Measurements from ENCODE around the gene FBRSL1.

Gene FBRSL1

GRCh38 chr12:132486168-132486567 lies 3.8 kb upstream of the FBRSL1 start:
- no peak for DNase-seq

- no peak for DNase-seq
Measured at GRCh38 chr12:132486576-132486975, 3.4 kb upstream of the FBRSL1 start.

GRCh38 chr12:132487311-132487741 lies 2.6 kb upstream of the FBRSL1 start:
- DNase-seq: no peak

- no peak for DNase-seq
Measured at GRCh38 chr12:132488127-132489077, 1.5 kb upstream of the FBRSL1 start.

- DNase-seq: no peak
Measured at GRCh38 chr12:132489078-132489601, 811 bp upstream of the FBRSL1 start.

GRCh38 chr12:132490422-132491137 lies 629 bp downstream of the FBRSL1 start:
- DNase-seq: no peak

- DNase-seq: no peak
Measured at GRCh38 chr12:132491138-132491663, 1.2 kb downstream of the FBRSL1 start.

GRCh38 chr12:132491761-132492378 lies 1.9 kb downstream of the FBRSL1 start:
- DNase-seq: no peak

GRCh38 chr12:132492522-132492921 lies 2.6 kb downstream of the FBRSL1 start:
- no peak for DNase-seq

- DNase-seq: no peak
Measured at GRCh38 chr12:132492951-132493350, 3.0 kb downstream of the FBRSL1 start.

- DNase-seq: no peak
Measured at GRCh38 chr12:132493482-132494178, 3.7 kb downstream of the FBRSL1 start.

- no peak for DNase-seq
Measured at GRCh38 chr12:132494294-132495164, 4.6 kb downstream of the FBRSL1 start.

GRCh38 chr12:132495165-132495544 lies 5.2 kb downstream of the FBRSL1 start:
- DNase-seq: no peak

- DNase-seq: no peak
Measured at GRCh38 chr12:132495629-132496357, 5.8 kb downstream of the FBRSL1 start.

GRCh38 chr12:132496358-132496669 lies 6.4 kb downstream of the FBRSL1 start:
- no peak for DNase-seq

GRCh38 chr12:132496710-132497109 lies 6.8 kb downstream of the FBRSL1 start:
- no peak for DNase-seq

GRCh38 chr12:132497514-132498405 lies 7.8 kb downstream of the FBRSL1 start:
- no peak for DNase-seq

- no peak for DNase-seq
Measured at GRCh38 chr12:132498931-132499330, 9.0 kb downstream of the FBRSL1 start.

GRCh38 chr12:132500142-132500855 lies 10.3 kb downstream of the FBRSL1 start:
- DNase-seq: no peak
